AG09319 (cell line): ENCODE data around the gene TIMM10.

Source experiments
- DNase-seq: peaks from one replicate; pipeline ENCODE4 v3.0.0-alpha.2; 2010; ENCODE audit warnings: low read depth; ENCODE audit errors: extremely low read depth
- TF ChIP-seq, protein P1 (sequence below): IDR thresholded peaks from 2 replicates; pipeline ENCODE4 v1.5.1; 2011; ENCODE audit warnings: low read depth, mild to moderate bottlenecking, inconsistent platforms, low read length, moderate library complexity

TIMM10 gene

DNA sequence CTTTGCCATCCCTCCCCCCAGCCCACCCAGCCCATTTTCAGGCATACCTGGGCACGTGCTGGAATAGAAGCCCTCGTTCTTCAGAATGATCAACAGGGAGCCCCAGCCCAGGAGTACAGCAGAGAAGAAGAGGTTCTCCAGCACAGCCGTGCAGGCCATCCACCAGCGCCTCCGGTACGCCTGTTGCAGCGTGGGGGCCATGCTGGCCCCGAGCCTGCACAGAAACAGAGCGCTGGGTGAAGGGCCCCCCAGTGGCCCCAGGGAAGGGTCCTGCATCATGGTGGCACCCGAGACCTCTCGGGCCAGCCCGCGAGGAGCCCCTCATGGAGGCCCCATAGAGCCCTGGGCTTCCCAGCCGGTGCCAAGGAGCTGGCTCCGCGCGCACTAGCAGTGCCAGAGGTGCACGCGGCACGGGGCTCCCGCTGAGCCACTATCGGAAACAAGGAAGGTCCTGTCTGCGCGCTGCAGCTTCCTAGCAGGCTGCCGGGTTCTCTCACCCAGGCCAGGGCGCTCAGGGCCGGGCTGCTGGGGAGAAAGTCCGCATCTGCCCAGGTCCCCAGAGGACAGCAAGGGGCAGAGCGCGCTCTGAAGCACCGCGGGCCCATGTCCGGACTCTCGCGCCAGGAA is 16.5 kb downstream of the TIMM10 start:
- DNase-seq: no peak
- TF ChIP-seq, protein P1, sequence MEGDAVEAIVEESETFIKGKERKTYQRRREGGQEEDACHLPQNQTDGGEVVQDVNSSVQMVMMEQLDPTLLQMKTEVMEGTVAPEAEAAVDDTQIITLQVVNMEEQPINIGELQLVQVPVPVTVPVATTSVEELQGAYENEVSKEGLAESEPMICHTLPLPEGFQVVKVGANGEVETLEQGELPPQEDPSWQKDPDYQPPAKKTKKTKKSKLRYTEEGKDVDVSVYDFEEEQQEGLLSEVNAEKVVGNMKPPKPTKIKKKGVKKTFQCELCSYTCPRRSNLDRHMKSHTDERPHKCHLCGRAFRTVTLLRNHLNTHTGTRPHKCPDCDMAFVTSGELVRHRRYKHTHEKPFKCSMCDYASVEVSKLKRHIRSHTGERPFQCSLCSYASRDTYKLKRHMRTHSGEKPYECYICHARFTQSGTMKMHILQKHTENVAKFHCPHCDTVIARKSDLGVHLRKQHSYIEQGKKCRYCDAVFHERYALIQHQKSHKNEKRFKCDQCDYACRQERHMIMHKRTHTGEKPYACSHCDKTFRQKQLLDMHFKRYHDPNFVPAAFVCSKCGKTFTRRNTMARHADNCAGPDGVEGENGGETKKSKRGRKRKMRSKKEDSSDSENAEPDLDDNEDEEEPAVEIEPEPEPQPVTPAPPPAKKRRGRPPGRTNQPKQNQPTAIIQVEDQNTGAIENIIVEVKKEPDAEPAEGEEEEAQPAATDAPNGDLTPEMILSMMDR: no peak

DNA sequence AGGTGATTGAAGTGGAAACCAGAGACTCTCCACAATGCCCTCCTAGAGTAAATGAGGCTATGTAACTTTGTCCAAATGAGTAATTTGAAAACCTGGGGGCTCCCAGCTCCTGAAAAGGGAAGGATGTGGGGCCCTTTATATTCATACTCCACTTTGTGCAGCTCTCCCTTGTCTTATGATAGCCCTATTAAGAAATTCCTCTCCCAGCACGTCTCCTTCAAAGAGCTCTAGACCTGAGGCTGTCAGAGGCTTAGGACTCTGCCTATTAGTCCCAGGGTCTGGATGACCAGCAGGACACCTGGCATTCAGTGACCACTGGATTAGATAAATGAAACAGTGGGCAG is 17.1 kb downstream of the TIMM10 start:
- DNase-seq: no peak
- TF ChIP-seq, protein P1: no peak

DNA sequence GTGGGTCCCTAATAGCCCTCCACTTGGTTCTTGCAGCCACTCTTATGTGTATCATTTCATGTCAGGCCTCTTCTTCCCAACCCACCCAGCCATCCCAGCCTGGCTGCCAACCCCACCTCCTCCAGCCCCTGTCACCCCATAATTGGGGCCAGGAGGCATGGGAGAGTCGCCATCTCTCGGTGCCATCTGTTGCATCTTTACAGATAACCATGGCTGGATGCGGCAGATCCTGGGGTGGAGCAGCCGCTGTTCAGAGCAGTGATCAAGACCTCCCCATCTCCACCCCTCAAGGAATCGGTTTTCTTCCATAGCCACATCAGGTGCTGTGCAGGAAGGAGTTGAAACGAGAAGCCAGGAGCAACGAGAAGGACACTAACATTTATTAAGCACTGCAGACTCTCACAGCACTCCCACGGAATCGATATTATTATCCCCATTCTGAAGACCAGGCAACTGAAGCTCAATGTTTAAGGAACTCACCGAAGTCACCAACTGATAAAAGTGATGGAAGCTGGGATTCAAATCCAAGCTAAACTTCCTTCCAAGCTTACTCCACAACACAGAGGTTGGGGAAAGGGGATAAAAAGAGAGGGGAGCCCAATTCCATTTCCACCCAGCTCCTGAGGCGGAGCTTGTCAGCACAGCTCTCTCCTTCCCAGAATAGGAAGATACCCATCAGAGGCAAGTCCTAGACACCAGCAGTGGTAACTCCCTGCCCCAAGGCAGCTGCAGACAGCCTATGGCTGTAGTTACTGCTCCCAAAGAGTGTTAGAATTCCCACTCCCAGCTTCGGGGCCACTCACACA is 17.7 kb downstream of the TIMM10 start:
- TF ChIP-seq, protein P1: no peak
- DNase-seq: no peak

DNA sequence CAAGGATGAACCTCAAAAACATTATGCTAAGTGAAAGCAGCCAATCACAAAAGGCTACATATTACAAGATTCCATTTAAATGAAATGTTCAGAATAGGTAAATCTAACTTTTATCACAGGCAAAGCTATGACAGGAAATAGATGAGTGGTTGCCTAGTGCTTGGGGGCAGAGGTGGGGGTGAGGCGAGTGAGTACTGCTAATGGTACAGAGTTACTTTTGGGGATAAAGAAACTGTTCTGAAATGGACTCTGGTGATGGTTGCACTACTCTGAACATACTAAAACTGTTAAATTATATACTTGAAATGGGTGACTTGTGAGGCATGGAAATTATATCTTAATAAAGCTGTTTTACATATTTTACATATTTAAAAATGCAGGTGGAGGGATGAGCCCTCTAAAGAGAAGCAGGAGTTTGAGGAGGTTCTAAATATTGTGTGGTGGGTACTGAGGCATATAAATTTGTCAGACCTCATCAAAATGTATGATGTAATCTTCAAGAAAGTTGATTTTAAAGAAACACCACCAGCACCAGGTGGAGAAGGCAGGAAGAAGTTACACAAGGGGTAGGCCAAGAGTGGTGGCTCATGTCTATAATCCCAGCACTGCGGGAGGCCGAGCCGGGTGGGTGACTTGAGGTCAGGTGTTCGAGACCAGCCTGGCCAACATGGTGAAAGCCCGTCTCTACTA is 18.7 kb downstream of the TIMM10 start:
- TF ChIP-seq, protein P1: no peak
- no peak for DNase-seq

DNA sequence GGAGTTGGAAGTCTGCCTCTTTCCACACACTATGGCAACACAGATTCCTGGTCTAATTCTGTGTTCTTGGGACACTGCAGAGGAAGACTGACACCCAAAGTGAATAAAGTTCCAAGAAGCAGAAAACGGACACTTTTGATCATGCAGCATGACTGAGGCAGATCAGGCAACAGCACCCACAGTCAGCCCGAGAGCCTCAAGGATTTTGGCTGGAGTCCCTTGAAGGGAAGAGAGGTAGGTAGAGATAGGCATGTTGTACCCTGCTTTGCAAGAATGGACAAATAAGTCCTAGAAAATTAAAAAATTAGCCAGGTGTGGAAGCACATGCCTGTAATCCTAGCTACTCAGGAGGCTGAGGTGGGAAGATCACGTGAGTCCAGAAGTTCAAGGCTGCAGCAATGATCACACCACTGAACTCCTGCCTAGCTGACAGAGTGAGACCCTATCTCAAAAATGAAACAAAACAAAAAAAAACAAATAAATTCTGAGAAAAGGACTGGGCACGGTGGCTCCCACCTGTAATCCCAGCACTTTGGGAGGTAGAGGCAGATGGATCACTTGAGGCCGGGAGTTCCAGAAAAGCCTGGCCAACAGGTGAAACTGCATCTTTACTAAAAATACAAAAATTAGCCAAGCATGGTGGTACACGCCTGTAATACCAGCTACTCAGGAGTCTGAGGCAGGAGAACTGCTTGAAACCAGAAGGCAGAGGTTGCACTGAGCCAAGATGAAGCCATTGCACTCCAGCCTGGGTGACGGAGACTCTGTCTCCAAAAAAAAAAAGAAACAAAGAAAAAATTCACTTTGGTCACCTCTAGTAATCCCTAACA is 22.0 kb downstream of the TIMM10 start:
- no peak for DNase-seq
- TF ChIP-seq, protein P1: no peak

DNA sequence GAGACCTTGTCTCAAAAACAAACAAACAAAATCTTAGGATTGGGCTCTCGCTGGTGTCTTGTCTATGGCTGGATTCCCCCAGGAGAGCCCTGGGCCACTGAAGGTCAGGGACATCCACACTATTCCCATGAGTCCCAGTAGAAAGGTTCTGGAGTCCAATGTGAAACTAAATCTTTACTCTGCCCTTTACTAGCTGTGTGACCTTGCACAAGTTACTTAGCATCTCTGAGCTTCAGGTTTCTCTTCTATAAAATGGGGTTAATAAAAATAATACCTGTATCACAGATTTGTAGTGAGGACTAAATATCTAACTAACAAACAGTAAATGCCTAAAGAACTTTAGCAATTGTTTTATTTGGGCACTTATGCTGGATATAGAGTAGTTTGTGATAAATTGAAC is 24.0 kb downstream of the TIMM10 start:
- DNase-seq: no peak
- TF ChIP-seq, protein P1: no peak
